ENCODE results near the gene TEX36. TPM values are rescaled to one million over a fixed set of nuclear protein-coding genes. Genes with fewer than 3 reads are reported as not detected.

TEX36 gene
- total RNA-seq, 1 experiment from 2014 or later, result not detected

DNA sequence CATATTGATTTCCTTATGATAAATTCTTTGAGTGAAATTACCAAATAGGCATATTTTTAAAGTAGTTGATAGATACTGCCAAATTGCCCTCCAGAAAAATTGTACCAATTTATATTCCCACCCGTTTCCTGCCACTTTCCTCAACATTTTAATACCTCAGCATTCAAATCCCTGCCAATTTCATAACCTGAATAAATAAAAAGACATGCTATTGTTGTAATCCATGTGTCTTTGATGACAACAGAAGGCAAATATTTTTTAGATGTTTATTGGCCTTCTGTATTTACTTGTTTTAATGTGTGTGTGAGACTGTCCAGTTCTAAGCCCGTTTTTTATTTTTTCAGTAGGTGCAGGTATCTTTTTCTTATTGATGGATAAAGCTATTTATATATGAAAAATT is 71.7 kb downstream of the TEX36 start:
- Mint-ChIP-seq H3K4me3 (ENCODE audit: unreplicated experiment) (no peak overlapping the region), H3K4me1 (ENCODE audit: insufficient read depth, unreplicated experiment) (peaks cover 6% of the 10 kb centered on the region), H3K27ac (ENCODE audit: low read depth, unreplicated experiment) (no peak overlapping the region), H3K36me3 (ENCODE audit: insufficient read depth, unreplicated experiment) (no peaks in the 10 kb centered on the region), H3K9me3 (ENCODE audit: unreplicated experiment) (no peaks in the 10 kb centered on the region), H3K27me3 (ENCODE audit: insufficient read depth, unreplicated experiment) (peaks cover 59% of the 10 kb centered on the region)
- POLR2A ChIA-PET, result no interaction called here
- TF ChIP-seq, protein P1, sequence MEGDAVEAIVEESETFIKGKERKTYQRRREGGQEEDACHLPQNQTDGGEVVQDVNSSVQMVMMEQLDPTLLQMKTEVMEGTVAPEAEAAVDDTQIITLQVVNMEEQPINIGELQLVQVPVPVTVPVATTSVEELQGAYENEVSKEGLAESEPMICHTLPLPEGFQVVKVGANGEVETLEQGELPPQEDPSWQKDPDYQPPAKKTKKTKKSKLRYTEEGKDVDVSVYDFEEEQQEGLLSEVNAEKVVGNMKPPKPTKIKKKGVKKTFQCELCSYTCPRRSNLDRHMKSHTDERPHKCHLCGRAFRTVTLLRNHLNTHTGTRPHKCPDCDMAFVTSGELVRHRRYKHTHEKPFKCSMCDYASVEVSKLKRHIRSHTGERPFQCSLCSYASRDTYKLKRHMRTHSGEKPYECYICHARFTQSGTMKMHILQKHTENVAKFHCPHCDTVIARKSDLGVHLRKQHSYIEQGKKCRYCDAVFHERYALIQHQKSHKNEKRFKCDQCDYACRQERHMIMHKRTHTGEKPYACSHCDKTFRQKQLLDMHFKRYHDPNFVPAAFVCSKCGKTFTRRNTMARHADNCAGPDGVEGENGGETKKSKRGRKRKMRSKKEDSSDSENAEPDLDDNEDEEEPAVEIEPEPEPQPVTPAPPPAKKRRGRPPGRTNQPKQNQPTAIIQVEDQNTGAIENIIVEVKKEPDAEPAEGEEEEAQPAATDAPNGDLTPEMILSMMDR (IDR thresholded peaks at IDR 0.05; ENCODE audit: unreplicated experiment), result no peak
- intact Hi-C loops (cut with micrococcal nuclease), result no loop called here
- DNase-seq (ENCODE audit: unreplicated experiment), result no peak
- BruUV-seq (replicated peaks), result no TSS peak
- CTCF ChIA-PET, result interaction anchor here (0.7 kb wide), 2 partner anchors 289 to 593 kb away, joined by 3 read pairs; no protein-coding TSS in a partner anchor

DNA sequence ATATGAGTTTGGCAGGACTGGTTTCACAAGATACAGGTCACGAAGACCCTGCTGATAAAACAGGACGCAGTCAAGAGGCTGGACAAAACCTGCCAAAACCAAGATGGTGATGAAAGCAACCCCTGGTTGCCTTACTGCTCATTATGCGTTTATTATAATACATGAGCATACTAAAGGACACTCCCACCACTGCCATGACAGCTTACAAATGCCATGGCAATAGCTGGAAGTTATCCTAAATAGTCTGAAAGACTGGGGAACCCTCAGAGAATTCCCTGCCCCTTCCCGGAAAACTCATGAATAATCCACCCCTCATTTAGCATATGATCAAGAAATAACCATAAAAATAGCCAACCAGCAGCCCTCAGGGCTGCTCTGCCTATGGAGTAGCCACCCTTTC is 73.1 kb downstream of the TEX36 start:
- peaks cover 6% of the 10 kb centered on the region for H3K4me1 Mint-ChIP-seq (ENCODE audit: insufficient read depth, unreplicated experiment)
- no TSS peak for BruUV-seq (replicated peaks)
- no peak for DNase-seq (ENCODE audit: unreplicated experiment)
- no peaks in the 10 kb centered on the region for H3K36me3 Mint-ChIP-seq (ENCODE audit: insufficient read depth, unreplicated experiment)
- TF ChIP-seq, protein P1 (IDR thresholded peaks at IDR 0.05; ENCODE audit: unreplicated experiment), result no peak
- ChIA-PET POLR2A (no interaction called here), CTCF (interaction anchor here (0.6 to 1.2 kb wide), 2 partner anchors 9 to 90 kb away, joined by 3 read pairs; no protein-coding TSS in a partner anchor)
- no peak overlapping the region for H3K4me3 Mint-ChIP-seq (ENCODE audit: unreplicated experiment)
- intact Hi-C loops (cut with micrococcal nuclease), result no loop called here
- H3K27ac Mint-ChIP-seq (ENCODE audit: low read depth, unreplicated experiment), result no peak overlapping the region
- peaks cover 66% of the 10 kb centered on the region for H3K27me3 Mint-ChIP-seq (ENCODE audit: insufficient read depth, unreplicated experiment)
- H3K9me3 Mint-ChIP-seq (ENCODE audit: unreplicated experiment), result no peaks in the 10 kb centered on the region

DNA sequence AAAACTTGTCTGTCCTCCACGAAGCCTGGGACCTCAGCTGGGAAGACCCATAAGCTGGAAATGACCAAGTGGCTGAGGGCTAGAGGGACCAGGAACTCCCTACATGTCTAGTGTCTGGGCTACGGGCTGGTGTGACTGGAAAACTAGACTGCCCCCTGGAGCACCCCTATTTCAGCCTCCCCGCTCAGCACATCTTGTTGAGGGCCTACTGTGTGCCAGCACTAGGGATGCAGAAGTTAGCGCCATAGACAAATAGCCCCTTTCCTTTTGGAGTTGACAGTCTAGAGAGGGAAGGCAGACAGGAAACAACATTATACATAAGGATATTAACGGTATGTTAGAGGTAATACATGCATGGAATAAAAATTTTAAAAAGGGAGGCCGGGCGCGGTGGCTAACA is 74.5 kb downstream of the TEX36 start:
- POLR2A ChIA-PET, result interaction anchor here (2.1 kb wide), 1 partner anchor 11 kb away, joined by 7 read pairs; no protein-coding TSS in a partner anchor
- BruUV-seq (replicated peaks), result no TSS peak
- TF ChIP-seq, protein P1 (IDR thresholded peaks at IDR 0.05; ENCODE audit: unreplicated experiment), result no peak
- DNase-seq (ENCODE audit: unreplicated experiment), result no peak
- peaks cover 69% of the 10 kb centered on the region for H3K27me3 Mint-ChIP-seq (ENCODE audit: insufficient read depth, unreplicated experiment)
- H3K4me1 Mint-ChIP-seq (ENCODE audit: insufficient read depth, unreplicated experiment), result peaks cover 6% of the 10 kb centered on the region
- H3K36me3 Mint-ChIP-seq (ENCODE audit: insufficient read depth, unreplicated experiment), result no peaks in the 10 kb centered on the region
- no peak overlapping the region for H3K27ac Mint-ChIP-seq (ENCODE audit: low read depth, unreplicated experiment)
- CTCF ChIA-PET, result interaction anchor here (1.0 kb wide), 1 partner anchor 20 kb away, joined by 3 read pairs; no protein-coding TSS in a partner anchor
- H3K4me3 Mint-ChIP-seq (ENCODE audit: unreplicated experiment), result no peak overlapping the region
- intact Hi-C loops (cut with micrococcal nuclease), result no loop called here
- no peaks in the 10 kb centered on the region for H3K9me3 Mint-ChIP-seq (ENCODE audit: unreplicated experiment)

DNA sequence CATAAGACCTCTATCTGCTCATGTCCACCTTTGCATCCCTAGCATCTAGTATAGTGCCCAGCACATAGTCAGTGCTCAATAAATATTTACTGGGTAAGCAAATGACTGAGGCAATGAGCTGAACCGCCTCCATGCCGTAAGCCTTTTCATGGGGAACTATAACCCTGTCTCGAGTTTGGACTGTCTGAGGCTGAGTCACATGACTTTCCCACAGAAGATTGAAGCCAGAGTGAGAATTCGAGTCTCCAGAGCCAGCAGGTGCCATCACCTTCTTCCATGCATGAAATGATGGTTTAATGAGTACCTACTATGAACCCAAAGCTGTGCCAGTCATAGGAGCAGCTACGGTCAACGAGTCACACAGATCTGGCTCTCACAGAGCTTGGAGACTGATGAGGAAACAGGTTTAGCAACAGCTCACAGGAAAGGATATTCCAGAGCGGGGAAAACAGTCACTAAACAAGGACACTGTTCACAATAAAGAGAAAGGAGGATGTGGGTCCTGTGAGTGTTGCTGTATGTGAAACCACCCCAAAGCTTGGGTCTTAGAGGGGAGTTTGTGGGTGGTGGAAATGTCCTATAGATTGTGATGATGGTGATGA is 75.2 kb downstream of the TEX36 start:
- CTCF ChIA-PET, result no interaction called here
- Mint-ChIP-seq H3K27ac (ENCODE audit: low read depth, unreplicated experiment) (no peak overlapping the region), H3K9me3 (ENCODE audit: unreplicated experiment) (no peaks in the 10 kb centered on the region), H3K4me1 (ENCODE audit: insufficient read depth, unreplicated experiment) (peaks cover 6% of the 10 kb centered on the region), H3K4me3 (ENCODE audit: unreplicated experiment) (no peak overlapping the region), H3K27me3 (ENCODE audit: insufficient read depth, unreplicated experiment) (peaks cover 69% of the 10 kb centered on the region), H3K36me3 (ENCODE audit: insufficient read depth, unreplicated experiment) (no peaks in the 10 kb centered on the region)
- BruUV-seq (replicated peaks), result no TSS peak
- TF ChIP-seq, protein P1 (IDR thresholded peaks at IDR 0.05; ENCODE audit: unreplicated experiment), result no peak
- no peak for DNase-seq (ENCODE audit: unreplicated experiment)
- intact Hi-C loops (cut with micrococcal nuclease), result no loop called here
- POLR2A ChIA-PET, result interaction anchor here (2.1 kb wide), 1 partner anchor 10 kb away, joined by 7 read pairs; no protein-coding TSS in a partner anchor

Measured in MCF 10A (cell line).